Testis (tissue), 3 donors: ENCODE data around the gene TM9SF4. TPM values are rescaled to one million over a fixed set of nuclear protein-coding genes. Genes with fewer than 3 reads are reported as not detected.
A peak's percentile ranks its signal among the peaks of the same experiment; 100 is the strongest.

Experiments
- DNase-seq: peaks from one replicate; pipeline ENCODE4 v3.0.0-alpha.2; 2019
- H3K27ac ChIP-seq, 2 donors: fragments of 200-600 bp; sonication (generic); one replicate each; pipeline ENCODE4 v1.5.1; 2019
- H3K27me3 ChIP-seq: fragments of 200-600 bp; sonication (generic); one replicate; pipeline ENCODE4 v1.5.1; 2019
- H3K36me3 ChIP-seq: fragments of 200-600 bp; sonication (generic); one replicate; pipeline ENCODE4 v1.5.1; 2017; ENCODE audit warnings: low read depth; ENCODE audit errors: missing control alignments
- H3K4me1 ChIP-seq: fragments of 200-600 bp; sonication (generic); one replicate; pipeline ENCODE4 v1.5.1; 2019
- H3K4me3 ChIP-seq, 2 donors: fragments of 200-600 bp; sonication (generic); one replicate each; pipeline ENCODE4 v1.5.1; 2017 to 2019
- H3K9me3 ChIP-seq: fragments of 200-600 bp; sonication (generic); one replicate; pipeline ENCODE4 v1.5.1; 2017
- CTCF ChIP-seq, 3 experiments: fragments of 450-650 bp in 2 of 3; fragments of 200-600 bp in 1 of 3; sonication (generic) in 1 of 3; IDR thresholded peaks; one replicate each; pipeline ENCODE4 v1.5.1; 2016 to 2019; ENCODE audit warnings: antibody characterized with exemption in 3 of 3, mild to moderate bottlenecking in 2 of 3, moderate library complexity in 1 of 3
- POLR2A ChIP-seq: fragments of 450-650 bp; IDR thresholded peaks from one replicate; pipeline ENCODE4 v1.6.1; 2017; ENCODE audit warnings: antibody characterized with exemption, mild to moderate bottlenecking, moderate library complexity
- WGBS, 2 donors: methylation state at CpG; one replicate each; pipeline ENCODE4 v1.1.5; 2018; 5-methylcytosine and 5-hydroxymethylcytosine counted together
- intact Hi-C: fragments of 100-400 bp; cut with DNase I; formaldehyde crosslinking; loops from one replicate; pipeline ENCODE4 v1.15.1; 2023; ENCODE audit warnings: low total_unique reads
- polyA plus RNA-seq: library from polyadenylated mRNA; stranded (reverse); fragments of 350-450 nt; fragmentation: Illumina TruSeq; extraction: RNeasy Lipid Tissue Mini Kit (QIAGEN cat#74804); gene quantifications from one replicate; pipeline ENCODE4 v1.2.3, GENCODE V29; 2014; ENCODE audit warnings: low read depth, low replicate concordance; ENCODE audit not compliant: insufficient read depth
- total RNA-seq, 2 donors: library from RNA; depleted of rRNA; stranded (reverse); fragments of >200 nt; gene quantifications; one replicate each; pipeline ENCODE4 v1.2.3, GENCODE V29; 2016

TM9SF4 gene
- total and polyA plus RNA-seq, 3 donors from 2014 or later = 53.2 to 55.8 (median 54.3) TPM

GRCh38 chr20:32199006-32199405, 89.5 kb downstream of the TM9SF4 start:
- no peaks in the 10 kb centered on the region for H3K9me3 ChIP-seq
- no peak overlapping the region for H3K4me3 ChIP-seq
- intact Hi-C loops = no loop called here
- H3K4me1 ChIP-seq = peaks cover 12% of the 10 kb centered on the region
- DNase-seq = no peak
- 63 to 85% methylated on average over 4 of the region's 4 CpGs for WGBS, 2 donors
- no peaks in the 10 kb centered on the region for H3K36me3 ChIP-seq
- no peaks in the 10 kb centered on the region for H3K27me3 ChIP-seq
- no peak for TF ChIP-seq CTCF (IDR thresholded peaks at IDR 0.05)
- no peak for TF ChIP-seq POLR2A
- no peak overlapping the region for H3K27ac ChIP-seq

GRCh38 chr20:32201296-32201976, 91.9 kb downstream of the TM9SF4 start:
- H3K27me3 ChIP-seq = no peaks in the 10 kb centered on the region
- no peak overlapping the region for H3K27ac ChIP-seq
- intact Hi-C loops = no loop called here
- H3K9me3 ChIP-seq = no peaks in the 10 kb centered on the region
- no peaks in the 10 kb centered on the region for H3K36me3 ChIP-seq
- no peak for TF ChIP-seq POLR2A
- no peak for TF ChIP-seq CTCF (IDR thresholded peaks at IDR 0.05)
- H3K4me1 ChIP-seq = peaks cover 35% of the 10 kb centered on the region
- no peak overlapping the region for H3K4me3 ChIP-seq
- DNase-seq = no peak
- 81 to 86% methylated on average over 4 of the region's 4 CpGs for whole genome bisulfite sequencing, 2 donors

- 70 to 83% methylated on average over 5 to 8 of the region's 8 CpGs for WGBS, 2 donors
- H3K27ac ChIP-seq = no peak overlapping the region
- no peaks in the 10 kb centered on the region for H3K27me3 ChIP-seq
- no peak for TF ChIP-seq POLR2A
- TF ChIP-seq CTCF (IDR thresholded peaks at IDR 0.05) = no peak
- no peak for DNase-seq
- intact Hi-C loops = no loop called here
- H3K4me1 ChIP-seq = peaks cover 40% of the 10 kb centered on the region
- no peak overlapping the region for H3K4me3 ChIP-seq
- no peaks in the 10 kb centered on the region for H3K36me3 ChIP-seq
- H3K9me3 ChIP-seq = no peaks in the 10 kb centered on the region
These were observed 92.5 kb downstream of the TM9SF4 start for GRCh38 chr20:32201977-32202363.

GRCh38 chr20:32203356-32204204, 94.1 kb downstream of the TM9SF4 start:
- H3K4me1 ChIP-seq = peaks cover 41% of the 10 kb centered on the region
- H3K4me3 ChIP-seq = no peak overlapping the region

More at GRCh38 chr20:32203356-32204204, 94.1 kb downstream of the TM9SF4 start:
- H3K36me3 ChIP-seq = no peaks in the 10 kb centered on the region
- no peaks in the 10 kb centered on the region for H3K9me3 ChIP-seq
- WGBS, 2 donors = 58 to 71% methylated on average over 11 of the region's 11 CpGs
- no peak for DNase-seq
- TF ChIP-seq POLR2A = no peak
- TF ChIP-seq CTCF (IDR thresholded peaks at IDR 0.05) = no peak
- H3K27me3 ChIP-seq = no peaks in the 10 kb centered on the region
- peak overlapping the region; percentile 91 for H3K27ac ChIP-seq
- intact Hi-C loops = no loop called here
